A549 (cell line): ENCODE data around the gene ADCY1.

Source experiments
- CEBPB ChIP-seq, 2 experiments: fragments of >200 bp in 1 of 2; sonication (Bioruptor Twin) in 1 of 2; formaldehyde crosslinking in 1 of 2; IDR thresholded peaks; 2 replicates each; pipeline ENCODE4 v1.6.1; 2012 to 2016
- EP300 ChIP-seq, 2 experiments: fragments of >200 bp; sonication (Bioruptor Twin); formaldehyde crosslinking; IDR thresholded peaks; 2 replicates in 1 of 2; 3 replicates in 1 of 2; pipeline ENCODE4 v1.6.1; 2016 to 2017
- MAZ ChIP-seq: fragments of 150-350 bp; IDR thresholded peaks from 2 replicates; pipeline ENCODE4 v1.6.1; 2014; ENCODE audit warnings: antibody characterized with exemption, low read depth, low read length, borderline replicate concordance
- MYC ChIP-seq: IDR thresholded peaks from 2 replicates; pipeline ENCODE4 v1.6.1; 2012; ENCODE audit warnings: mild to moderate bottlenecking, inconsistent platforms, low read length, improper control_type of control experiment, borderline replicate concordance
- NR3C1 ChIP-seq: fragments of >200 bp; sonication (Bioruptor Twin); formaldehyde crosslinking; IDR thresholded peaks from 3 replicates; pipeline ENCODE4 v1.6.1; 2017
- POLR2A ChIP-seq: IDR thresholded peaks from 2 replicates; pipeline ENCODE4 v1.6.1; 2012; ENCODE audit warnings: mild to moderate bottlenecking, low read length
- RNF2 ChIP-seq: fragments of 200-600 bp; sonication (generic); IDR thresholded peaks from 2 replicates; pipeline ENCODE4 v1.6.1; 2016; ENCODE audit warnings: low read depth, mild to moderate bottlenecking, antibody characterized with exemption, moderate library complexity, borderline replicate concordance
- SMC3 ChIP-seq: fragments of >200 bp; sonication (Bioruptor Twin); formaldehyde crosslinking; IDR thresholded peaks from 3 replicates; pipeline ENCODE4 v1.6.1; 2018; ENCODE audit warnings: inconsistent platforms
- TF ChIP-seq, protein P1 (sequence below): fragments of >200 bp; sonication (Bioruptor Twin); formaldehyde crosslinking; IDR thresholded peaks from 3 replicates; pipeline ENCODE4 v1.5.1; 2016
- TF ChIP-seq, protein P2 (sequence below): IDR thresholded peaks from 2 replicates; pipeline ENCODE4 v1.6.1; 2012
- TF ChIP-seq, protein P3 (sequence below): fragments of 200-600 bp; sonication (generic); IDR thresholded peaks from 2 replicates; pipeline ENCODE4 v1.6.1; 2016; ENCODE audit warnings: antibody characterized with exemption, mild to moderate bottlenecking, moderate library complexity
- TF ChIP-seq, protein P4 (sequence below): fragments of 250-450 bp; sonication (Bioruptor Pico); IDR thresholded peaks from 2 replicates; pipeline ENCODE4 v1.5.0; 2021; ENCODE audit warnings: mild to moderate bottlenecking, moderate library complexity, borderline replicate concordance
- TF ChIP-seq, protein P5 (sequence below): IDR thresholded peaks from 2 replicates; pipeline ENCODE4 v1.6.1; 2012

DNA sequence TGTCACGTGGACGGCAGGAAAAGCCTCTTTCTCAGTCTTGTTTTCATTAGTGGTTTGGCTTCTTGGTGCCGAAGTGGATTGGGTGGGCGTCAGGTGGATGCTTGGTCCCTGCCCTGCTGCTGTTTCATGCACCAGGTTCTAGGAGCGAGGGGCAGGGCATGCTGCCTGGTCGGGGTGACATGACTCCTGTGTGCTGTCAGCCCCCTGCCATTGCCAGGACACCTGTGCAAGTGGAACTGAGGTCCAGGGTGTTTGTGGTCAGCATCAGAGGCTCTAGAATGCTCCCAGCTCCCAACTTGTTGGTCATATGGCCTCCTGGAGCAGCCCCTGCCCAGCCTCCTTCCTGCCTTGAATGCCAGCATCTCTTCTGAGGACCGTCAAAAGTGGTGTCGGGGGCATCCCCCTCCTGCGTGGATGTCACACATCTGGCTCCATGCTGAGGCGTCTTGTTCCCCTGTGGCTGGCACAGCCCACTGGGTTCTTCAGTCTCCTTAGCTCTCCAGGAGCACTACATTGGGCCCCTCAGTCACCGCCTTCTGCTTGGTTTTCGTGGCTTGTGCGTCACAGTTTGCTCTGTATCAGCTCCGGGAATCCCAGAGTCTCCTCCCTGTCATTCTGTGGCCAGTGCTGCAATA, 24.8 kb downstream of the ADCY1 start:
- TF ChIP-seq MAZ (no peak), EP300 (IDR thresholded peaks at IDR 0.05) (no peak), NR3C1 (no peak), SMC3 (no peak), CEBPB (IDR thresholded peaks at IDR 0.05) (no peak), RNF2 (no peak), POLR2A (no peak), MYC (no peak)
- TF ChIP-seq, protein P1, sequence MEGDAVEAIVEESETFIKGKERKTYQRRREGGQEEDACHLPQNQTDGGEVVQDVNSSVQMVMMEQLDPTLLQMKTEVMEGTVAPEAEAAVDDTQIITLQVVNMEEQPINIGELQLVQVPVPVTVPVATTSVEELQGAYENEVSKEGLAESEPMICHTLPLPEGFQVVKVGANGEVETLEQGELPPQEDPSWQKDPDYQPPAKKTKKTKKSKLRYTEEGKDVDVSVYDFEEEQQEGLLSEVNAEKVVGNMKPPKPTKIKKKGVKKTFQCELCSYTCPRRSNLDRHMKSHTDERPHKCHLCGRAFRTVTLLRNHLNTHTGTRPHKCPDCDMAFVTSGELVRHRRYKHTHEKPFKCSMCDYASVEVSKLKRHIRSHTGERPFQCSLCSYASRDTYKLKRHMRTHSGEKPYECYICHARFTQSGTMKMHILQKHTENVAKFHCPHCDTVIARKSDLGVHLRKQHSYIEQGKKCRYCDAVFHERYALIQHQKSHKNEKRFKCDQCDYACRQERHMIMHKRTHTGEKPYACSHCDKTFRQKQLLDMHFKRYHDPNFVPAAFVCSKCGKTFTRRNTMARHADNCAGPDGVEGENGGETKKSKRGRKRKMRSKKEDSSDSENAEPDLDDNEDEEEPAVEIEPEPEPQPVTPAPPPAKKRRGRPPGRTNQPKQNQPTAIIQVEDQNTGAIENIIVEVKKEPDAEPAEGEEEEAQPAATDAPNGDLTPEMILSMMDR: no peak
- TF ChIP-seq, protein P2, sequence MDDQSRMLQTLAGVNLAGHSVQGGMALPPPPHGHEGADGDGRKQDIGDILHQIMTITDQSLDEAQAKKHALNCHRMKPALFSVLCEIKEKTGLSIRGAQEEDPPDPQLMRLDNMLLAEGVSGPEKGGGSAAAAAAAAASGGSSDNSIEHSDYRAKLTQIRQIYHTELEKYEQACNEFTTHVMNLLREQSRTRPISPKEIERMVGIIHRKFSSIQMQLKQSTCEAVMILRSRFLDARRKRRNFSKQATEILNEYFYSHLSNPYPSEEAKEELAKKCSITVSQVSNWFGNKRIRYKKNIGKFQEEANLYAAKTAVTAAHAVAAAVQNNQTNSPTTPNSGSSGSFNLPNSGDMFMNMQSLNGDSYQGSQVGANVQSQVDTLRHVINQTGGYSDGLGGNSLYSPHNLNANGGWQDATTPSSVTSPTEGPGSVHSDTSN: no peak
- TF ChIP-seq, protein P3, sequence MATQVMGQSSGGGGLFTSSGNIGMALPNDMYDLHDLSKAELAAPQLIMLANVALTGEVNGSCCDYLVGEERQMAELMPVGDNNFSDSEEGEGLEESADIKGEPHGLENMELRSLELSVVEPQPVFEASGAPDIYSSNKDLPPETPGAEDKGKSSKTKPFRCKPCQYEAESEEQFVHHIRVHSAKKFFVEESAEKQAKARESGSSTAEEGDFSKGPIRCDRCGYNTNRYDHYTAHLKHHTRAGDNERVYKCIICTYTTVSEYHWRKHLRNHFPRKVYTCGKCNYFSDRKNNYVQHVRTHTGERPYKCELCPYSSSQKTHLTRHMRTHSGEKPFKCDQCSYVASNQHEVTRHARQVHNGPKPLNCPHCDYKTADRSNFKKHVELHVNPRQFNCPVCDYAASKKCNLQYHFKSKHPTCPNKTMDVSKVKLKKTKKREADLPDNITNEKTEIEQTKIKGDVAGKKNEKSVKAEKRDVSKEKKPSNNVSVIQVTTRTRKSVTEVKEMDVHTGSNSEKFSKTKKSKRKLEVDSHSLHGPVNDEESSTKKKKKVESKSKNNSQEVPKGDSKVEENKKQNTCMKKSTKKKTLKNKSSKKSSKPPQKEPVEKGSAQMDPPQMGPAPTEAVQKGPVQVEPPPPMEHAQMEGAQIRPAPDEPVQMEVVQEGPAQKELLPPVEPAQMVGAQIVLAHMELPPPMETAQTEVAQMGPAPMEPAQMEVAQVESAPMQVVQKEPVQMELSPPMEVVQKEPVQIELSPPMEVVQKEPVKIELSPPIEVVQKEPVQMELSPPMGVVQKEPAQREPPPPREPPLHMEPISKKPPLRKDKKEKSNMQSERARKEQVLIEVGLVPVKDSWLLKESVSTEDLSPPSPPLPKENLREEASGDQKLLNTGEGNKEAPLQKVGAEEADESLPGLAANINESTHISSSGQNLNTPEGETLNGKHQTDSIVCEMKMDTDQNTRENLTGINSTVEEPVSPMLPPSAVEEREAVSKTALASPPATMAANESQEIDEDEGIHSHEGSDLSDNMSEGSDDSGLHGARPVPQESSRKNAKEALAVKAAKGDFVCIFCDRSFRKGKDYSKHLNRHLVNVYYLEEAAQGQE: no peak
- TF ChIP-seq, protein P4, sequence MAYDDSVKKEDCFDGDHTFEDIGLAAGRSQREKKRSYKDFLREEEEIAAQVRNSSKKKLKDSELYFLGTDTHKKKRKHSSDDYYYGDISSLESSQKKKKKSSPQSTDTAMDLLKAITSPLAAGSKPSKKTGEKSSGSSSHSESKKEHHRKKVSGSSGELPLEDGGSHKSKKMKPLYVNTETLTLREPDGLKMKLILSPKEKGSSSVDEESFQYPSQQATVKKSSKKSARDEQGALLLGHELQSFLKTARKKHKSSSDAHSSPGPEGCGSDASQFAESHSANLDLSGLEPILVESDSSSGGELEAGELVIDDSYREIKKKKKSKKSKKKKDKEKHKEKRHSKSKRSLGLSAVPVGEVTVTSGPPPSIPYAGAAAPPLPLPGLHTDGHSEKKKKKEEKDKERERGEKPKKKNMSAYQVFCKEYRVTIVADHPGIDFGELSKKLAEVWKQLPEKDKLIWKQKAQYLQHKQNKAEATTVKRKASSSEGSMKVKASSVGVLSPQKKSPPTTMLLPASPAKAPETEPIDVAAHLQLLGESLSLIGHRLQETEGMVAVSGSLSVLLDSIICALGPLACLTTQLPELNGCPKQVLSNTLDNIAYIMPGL (CRISPR knock-in tag): no peak
- TF ChIP-seq, protein P5, sequence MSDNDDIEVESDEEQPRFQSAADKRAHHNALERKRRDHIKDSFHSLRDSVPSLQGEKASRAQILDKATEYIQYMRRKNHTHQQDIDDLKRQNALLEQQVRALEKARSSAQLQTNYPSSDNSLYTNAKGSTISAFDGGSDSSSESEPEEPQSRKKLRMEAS: no peak
